ENCODE measurements around the gene CTAGE4.
"Not testable (repeated sequence)": the region's sequence is repeated elsewhere in the genome, so short reads cannot be mapped to it uniquely, and the experiment has no call there.

CTAGE4 gene

DNA sequence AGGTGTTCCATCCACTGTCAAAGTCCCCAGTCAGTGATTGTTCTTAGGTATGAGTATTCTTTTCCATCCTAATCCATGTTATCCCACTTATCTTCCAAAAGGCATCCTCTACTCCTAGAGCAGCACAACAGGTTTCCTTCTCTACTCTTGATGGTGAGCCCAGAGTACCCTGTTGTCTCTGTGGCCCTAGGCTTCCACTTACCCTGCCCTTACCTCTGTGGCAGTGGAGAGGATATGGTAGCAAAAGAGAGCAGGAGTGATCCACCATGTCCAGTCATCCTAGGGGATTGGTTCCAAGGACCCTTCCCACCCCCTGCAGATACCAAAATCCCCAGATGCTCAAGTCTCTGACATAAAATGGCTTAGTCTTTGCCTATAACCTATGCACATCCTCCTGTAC lies 33.9 kb downstream of the CTAGE4 start:
- H3K4me3 ChIP-seq (replicated peaks in 1 of 2; ENCODE audit: low read depth in 2 of 2, low read length in 2 of 2); DNase-seq (ENCODE audit: low read depth in 2 of 2): not testable (repeated sequence)

DNA sequence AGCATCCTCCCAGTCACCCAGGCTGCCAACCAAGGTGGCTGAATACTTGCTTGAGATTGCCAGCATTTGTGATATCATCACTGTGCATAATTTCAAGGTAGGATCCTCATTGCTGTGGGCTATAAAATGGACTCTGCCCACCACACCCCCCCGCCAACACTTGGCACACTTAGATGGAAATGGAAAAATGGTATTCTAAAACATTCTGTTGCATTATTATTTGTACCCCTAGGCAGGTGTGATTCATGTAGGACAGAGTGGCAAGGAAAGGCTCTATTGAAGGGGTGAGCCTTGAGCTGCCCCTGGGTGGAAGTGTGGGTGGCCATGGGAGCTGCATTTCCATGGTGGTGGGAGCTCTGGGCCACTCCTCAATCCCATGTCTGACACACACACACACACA lies 35.3 kb downstream of the CTAGE4 start:
- H3K4me3 ChIP-seq (replicated peaks in 1 of 2; ENCODE audit: low read depth in 2 of 2, low read length in 2 of 2); DNase-seq (ENCODE audit: low read depth in 2 of 2): not testable (repeated sequence)

GRCh38 chr7:144219149-144219548 lies 35.9 kb downstream of the CTAGE4 start:
- not testable (repeated sequence) for H3K4me3 ChIP-seq (replicated peaks in 1 of 2; ENCODE audit: low read depth in 2 of 2, low read length in 2 of 2); DNase-seq (ENCODE audit: low read depth in 2 of 2)

DNA sequence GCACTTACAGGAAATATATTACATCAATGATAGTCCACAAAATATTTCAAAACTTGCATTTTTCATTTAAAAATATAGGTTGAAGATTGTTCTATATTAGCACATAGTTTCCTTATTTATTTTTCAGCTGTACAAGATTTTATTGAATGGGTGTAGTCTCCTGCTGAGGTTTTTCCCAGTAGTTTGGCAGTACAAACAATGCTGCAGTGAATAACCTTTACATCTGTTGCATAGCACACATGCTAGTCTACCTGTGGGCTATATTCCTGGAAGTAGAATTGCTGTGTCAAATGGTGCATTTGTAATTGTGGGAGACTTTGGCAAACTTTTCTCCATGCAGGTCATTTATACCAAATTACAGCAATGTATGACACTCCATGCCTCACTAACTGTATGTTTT lies 37.3 kb downstream of the CTAGE4 start:
- not testable (repeated sequence) for DNase-seq (ENCODE audit: low read depth in 2 of 2); H3K4me3 ChIP-seq (replicated peaks in 1 of 2; ENCODE audit: low read depth in 2 of 2, low read length in 2 of 2)

GRCh38 chr7:144223675-144224074 lies 40.4 kb downstream of the CTAGE4 start:
- not testable (repeated sequence) for H3K4me3 ChIP-seq (replicated peaks in 1 of 2; ENCODE audit: low read depth in 2 of 2, low read length in 2 of 2)

DNA sequence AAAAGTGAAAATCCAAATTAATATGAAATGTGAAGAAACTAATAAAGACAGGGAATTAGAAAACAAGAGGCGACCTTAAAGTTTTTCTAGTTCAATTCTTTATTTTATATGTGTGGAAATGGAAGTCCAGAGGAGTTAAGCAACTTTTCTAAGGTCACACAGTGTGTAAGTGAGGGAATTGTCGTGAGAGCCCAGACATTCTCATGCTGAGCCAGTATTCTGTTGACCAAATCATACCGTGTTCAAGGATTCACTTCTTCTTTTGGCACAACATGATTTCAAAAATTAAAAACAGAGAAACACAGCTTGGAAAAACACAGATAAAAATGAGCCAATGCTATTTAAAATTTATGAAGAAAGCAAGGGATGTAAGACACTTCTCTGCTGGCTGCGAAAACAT lies 43.6 kb downstream of the CTAGE4 start:
- DNase-seq (ENCODE audit: low read depth in 2 of 2); H3K4me3 ChIP-seq (replicated peaks in 1 of 2; ENCODE audit: low read depth in 2 of 2, low read length in 2 of 2): not testable (repeated sequence)

More at GRCh38 chr7:144223675-144224074, 40.4 kb downstream of the CTAGE4 start:
- not testable (repeated sequence) for DNase-seq (ENCODE audit: low read depth in 2 of 2)

DNA sequence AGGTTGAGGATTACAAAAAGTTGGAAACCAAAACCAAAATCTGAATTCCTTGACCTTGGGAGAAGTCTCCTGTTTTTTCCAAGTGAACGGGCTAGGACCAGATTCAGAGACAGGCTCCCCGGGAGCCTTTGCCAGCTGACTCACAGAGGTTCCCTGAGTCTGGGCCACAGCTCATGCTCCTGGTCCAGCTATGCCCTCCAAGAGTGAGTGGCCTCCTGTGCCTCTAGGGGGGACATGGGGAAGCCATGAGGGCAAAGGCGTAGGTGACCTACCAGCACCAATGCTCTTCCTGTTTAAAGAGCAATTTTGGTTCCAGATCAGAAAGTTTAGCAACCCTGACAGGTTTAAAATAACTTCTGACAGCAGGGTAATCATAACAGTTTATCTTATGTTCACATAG lies 45.5 kb downstream of the CTAGE4 start:
- not testable (repeated sequence) for DNase-seq (ENCODE audit: low read depth in 2 of 2); H3K4me3 ChIP-seq (replicated peaks in 1 of 2; ENCODE audit: low read depth in 2 of 2, low read length in 2 of 2)

DNA sequence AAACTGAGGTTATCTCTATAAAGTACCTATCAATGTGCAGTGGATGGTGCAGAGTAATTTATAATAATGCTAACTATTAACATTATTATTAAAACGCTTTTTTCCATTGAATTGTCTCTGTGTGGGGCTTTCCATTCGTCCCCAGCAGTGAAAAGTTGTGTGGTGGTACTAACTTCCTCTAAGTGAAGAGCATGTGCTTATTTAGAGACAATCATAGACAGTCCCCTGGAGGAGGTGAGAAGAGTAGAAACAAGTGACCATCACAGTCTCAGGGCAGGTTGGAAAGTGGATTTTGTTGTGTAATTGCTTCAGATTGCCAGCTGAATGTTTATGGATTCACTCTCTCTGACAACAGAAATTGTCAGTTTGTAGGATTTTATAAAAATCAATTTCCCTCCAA lies 47.8 kb downstream of the CTAGE4 start:
- H3K4me3 ChIP-seq (replicated peaks in 1 of 2; ENCODE audit: low read depth in 2 of 2, low read length in 2 of 2); DNase-seq (ENCODE audit: low read depth in 2 of 2): not testable (repeated sequence)

DNA sequence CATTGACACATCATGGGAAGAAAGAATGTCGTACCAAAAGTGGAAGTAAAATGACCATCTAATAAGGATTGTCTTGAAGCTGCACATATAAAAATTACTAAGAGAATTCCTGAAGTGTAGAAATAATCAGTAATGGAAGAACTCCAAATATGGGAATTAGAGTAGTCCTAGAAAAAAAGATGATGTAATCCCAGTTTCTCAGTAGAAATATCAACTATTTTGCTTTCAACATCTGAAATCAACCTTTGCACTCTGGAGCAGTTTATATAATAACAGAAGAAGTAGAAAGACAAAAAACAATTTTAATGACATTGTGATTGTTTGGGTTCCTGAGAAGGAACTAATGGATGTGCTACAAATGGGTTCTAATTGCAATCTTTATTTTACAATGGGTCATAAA lies 49.8 kb downstream of the CTAGE4 start:
- not testable (repeated sequence) for H3K4me3 ChIP-seq (replicated peaks in 1 of 2; ENCODE audit: low read depth in 2 of 2, low read length in 2 of 2); DNase-seq (ENCODE audit: low read depth in 2 of 2)

Data from cardiac fibroblast (primary cell).